Measurements from ENCODE around the gene PIAS1.

DNA sequence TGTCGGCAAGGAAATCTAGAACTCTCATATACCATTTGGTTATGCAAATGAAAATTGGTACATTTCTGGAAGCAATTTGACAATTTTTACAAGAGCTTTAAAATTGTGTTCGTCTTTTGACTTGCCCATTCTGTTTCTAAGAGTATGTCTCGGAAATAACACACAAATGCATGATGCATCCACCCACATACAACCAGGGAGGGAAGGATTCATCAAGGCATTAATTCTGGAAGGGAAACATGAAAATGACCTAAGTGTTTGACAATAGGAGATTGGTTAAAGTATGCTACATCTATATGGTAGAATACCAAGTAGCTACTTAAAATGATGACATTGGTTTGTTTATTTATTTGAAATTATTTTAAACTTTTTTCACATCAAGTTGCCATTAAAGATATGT, 58.6 kb downstream of the PIAS1 start:
- TF ChIP-seq, protein P1, sequence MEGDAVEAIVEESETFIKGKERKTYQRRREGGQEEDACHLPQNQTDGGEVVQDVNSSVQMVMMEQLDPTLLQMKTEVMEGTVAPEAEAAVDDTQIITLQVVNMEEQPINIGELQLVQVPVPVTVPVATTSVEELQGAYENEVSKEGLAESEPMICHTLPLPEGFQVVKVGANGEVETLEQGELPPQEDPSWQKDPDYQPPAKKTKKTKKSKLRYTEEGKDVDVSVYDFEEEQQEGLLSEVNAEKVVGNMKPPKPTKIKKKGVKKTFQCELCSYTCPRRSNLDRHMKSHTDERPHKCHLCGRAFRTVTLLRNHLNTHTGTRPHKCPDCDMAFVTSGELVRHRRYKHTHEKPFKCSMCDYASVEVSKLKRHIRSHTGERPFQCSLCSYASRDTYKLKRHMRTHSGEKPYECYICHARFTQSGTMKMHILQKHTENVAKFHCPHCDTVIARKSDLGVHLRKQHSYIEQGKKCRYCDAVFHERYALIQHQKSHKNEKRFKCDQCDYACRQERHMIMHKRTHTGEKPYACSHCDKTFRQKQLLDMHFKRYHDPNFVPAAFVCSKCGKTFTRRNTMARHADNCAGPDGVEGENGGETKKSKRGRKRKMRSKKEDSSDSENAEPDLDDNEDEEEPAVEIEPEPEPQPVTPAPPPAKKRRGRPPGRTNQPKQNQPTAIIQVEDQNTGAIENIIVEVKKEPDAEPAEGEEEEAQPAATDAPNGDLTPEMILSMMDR (IDR thresholded peaks at IDR 0.05) = no peak
- no peak for TF ChIP-seq POLR2A (IDR thresholded peaks at IDR 0.05)
